HG02798 (cell line): ENCODE data around the gene P4HA2.

Source experiments
- ATAC-seq: cut with Tn5 transposase; IDR thresholded peaks from one replicate; pipeline ENCODE4 v1.9.1; 2021; ENCODE audit warnings: mild to moderate bottlenecking; ENCODE audit not compliant: unreplicated experiment, poor library complexity

P4HA2 gene

GRCh38 chr5:132226516-132227234 is 978 bp downstream of the P4HA2 start:
- no peak for ATAC-seq

GRCh38 chr5:132225165-132226032 is 2.3 kb downstream of the P4HA2 start:
- ATAC-seq: no peak

- ATAC-seq: no peak
Measured at GRCh38 chr5:132224716-132225115, 2.9 kb downstream of the P4HA2 start.

GRCh38 chr5:132223861-132224260 is 3.8 kb downstream of the P4HA2 start:
- no peak for ATAC-seq

GRCh38 chr5:132222649-132223038 is 5.0 kb downstream of the P4HA2 start:
- ATAC-seq: peak; percentile 60

GRCh38 chr5:132221781-132222648 is 5.6 kb downstream of the P4HA2 start:
- no peak for ATAC-seq

- ATAC-seq: no peak
Measured at GRCh38 chr5:132220491-132220890, 7.2 kb downstream of the P4HA2 start.

- no peak for ATAC-seq
Measured at GRCh38 chr5:132219981-132220380, 7.7 kb downstream of the P4HA2 start.

GRCh38 chr5:132219289-132219970 is 8.2 kb downstream of the P4HA2 start:
- ATAC-seq: no peak

- ATAC-seq: no peak
Measured at GRCh38 chr5:132218321-132218720, 9.3 kb downstream of the P4HA2 start.

GRCh38 chr5:132215329-132215728 is 12.3 kb downstream of the P4HA2 start:
- ATAC-seq: no peak

GRCh38 chr5:132214491-132214890 is 13.2 kb downstream of the P4HA2 start:
- ATAC-seq: no peak

GRCh38 chr5:132213666-132214065 is 14.0 kb downstream of the P4HA2 start:
- no peak for ATAC-seq

- ATAC-seq: no peak
Measured at GRCh38 chr5:132211787-132212186, 15.9 kb downstream of the P4HA2 start.

GRCh38 chr5:132210944-132211343 is 16.7 kb downstream of the P4HA2 start:
- ATAC-seq: no peak

GRCh38 chr5:132209901-132210545 is 17.6 kb downstream of the P4HA2 start:
- ATAC-seq: no peak

GRCh38 chr5:132209131-132209530 is 18.5 kb downstream of the P4HA2 start:
- ATAC-seq: no peak

- no peak for ATAC-seq
Measured at GRCh38 chr5:132207778-132208177, 19.9 kb downstream of the P4HA2 start.

GRCh38 chr5:132206782-132207181 is 20.9 kb downstream of the P4HA2 start:
- ATAC-seq: no peak
